Measurements from ENCODE around the gene ZNF135.

The ZNF135 gene

GRCh38 chr19:58059003-58059670 is at the start of gene ZNF135:
ZNF135 (plus strand) TSS chr19:58059282; CDS start chr19:58060003, 721 bp downstream.
- DNase-seq = peak; percentile 84 to 87

- no peak for DNase-seq
Measured at GRCh38 chr19:58009301-58009665, 49.8 kb upstream of the ZNF135 start.

GRCh38 chr19:58009666-58010301 is 49.3 kb upstream of the ZNF135 start:
- peak; percentile 90 to 93 for DNase-seq

- DNase-seq = no peak
Measured at GRCh38 chr19:58010507-58010906, 48.6 kb upstream of the ZNF135 start.

GRCh38 chr19:58014141-58014540 is 44.9 kb upstream of the ZNF135 start:
- DNase-seq = no peak

- no peak for DNase-seq
Measured at GRCh38 chr19:58020129-58020528, 39.0 kb upstream of the ZNF135 start.

GRCh38 chr19:58021541-58022282 is 37.4 kb upstream of the ZNF135 start:
- DNase-seq = peak; percentile 20 to 80

- DNase-seq = no peak
Measured at GRCh38 chr19:58022283-58022660, 36.8 kb upstream of the ZNF135 start.

- no peak for DNase-seq
Measured at GRCh38 chr19:58024661-58025060, 34.4 kb upstream of the ZNF135 start.

GRCh38 chr19:58033741-58034476 is 25.2 kb upstream of the ZNF135 start, which contains the start of gene ZSCAN1:
ZSCAN1 (plus strand) TSS chr19:58034025; CDS start chr19:58037837, 3,812 bp downstream.
- DNase-seq = peak; percentile 85 to 95

GRCh38 chr19:58034477-58034793 is 24.6 kb upstream of the ZNF135 start:
- DNase-seq = no peak

- DNase-seq = no peak
Measured at GRCh38 chr19:58035863-58036262, 23.2 kb upstream of the ZNF135 start.

GRCh38 chr19:58037927-58038687 is 21.0 kb upstream of the ZNF135 start:
- DNase-seq = peak in 1 of 2 experiments; percentile 36

- no peak for DNase-seq
Measured at GRCh38 chr19:58038688-58039204, 20.3 kb upstream of the ZNF135 start.

- DNase-seq = no peak
Measured at GRCh38 chr19:58040751-58041525, 18.1 kb upstream of the ZNF135 start.

- DNase-seq = no peak
Measured at GRCh38 chr19:58042495-58043340, 16.4 kb upstream of the ZNF135 start.

- no peak for DNase-seq
Measured at GRCh38 chr19:58044391-58044790, 14.7 kb upstream of the ZNF135 start.

GRCh38 chr19:58044886-58045285 is 14.2 kb upstream of the ZNF135 start:
- DNase-seq = no peak

- no peak for DNase-seq
Measured at GRCh38 chr19:58045411-58046050, 13.6 kb upstream of the ZNF135 start.

- DNase-seq = no peak
Measured at GRCh38 chr19:58046856-58047255, 12.2 kb upstream of the ZNF135 start.

All from NCI-H524 (cell line).